Trophoblast cell (in vitro differentiated cells and primary cell): ENCODE data around the gene KL.

Experiments
- DNase-seq, 2 donors: peaks; one replicate each; pipeline ENCODE4 v3.0.0-alpha.2; 2016
- H2AFZ ChIP-seq: 2 replicates; pipeline ENCODE4 v1.6.1; 2013; ENCODE audit warnings: low read length, moderate library complexity, mild to moderate bottlenecking; ENCODE audit not compliant: insufficient read depth, poor library complexity
- H2AK5ac ChIP-seq: 2 replicates; pipeline ENCODE4 v1.6.1; 2013; ENCODE audit warnings: mild to moderate bottlenecking, low read length
- H2BK120ac ChIP-seq: 2 replicates; pipeline ENCODE4 v1.6.1; 2013; ENCODE audit warnings: low read length, mild to moderate bottlenecking, moderate library complexity; ENCODE audit not compliant: insufficient read depth, poor library complexity
- H2BK12ac ChIP-seq: 2 replicates; pipeline ENCODE4 v1.6.1; 2013; ENCODE audit warnings: mild to moderate bottlenecking, low read length, moderate library complexity
- H2BK5ac ChIP-seq: 2 replicates; pipeline ENCODE4 v1.6.1; 2013; ENCODE audit warnings: low read length, low read depth, moderate library complexity, mild to moderate bottlenecking; ENCODE audit not compliant: poor library complexity
- H3K14ac ChIP-seq: 2 replicates; pipeline ENCODE4 v1.6.1; 2013; ENCODE audit warnings: mild to moderate bottlenecking, low read length
- H3K18ac ChIP-seq: 2 replicates; pipeline ENCODE4 v1.6.1; 2013; ENCODE audit warnings: mild to moderate bottlenecking, low read length
- H3K23ac ChIP-seq: 2 replicates; pipeline ENCODE4 v1.6.1; 2013; ENCODE audit warnings: low read length
- H3K27ac ChIP-seq: 2 replicates; pipeline ENCODE4 v1.5.1; 2013; ENCODE audit warnings: low read depth, mild to moderate bottlenecking, inconsistent platforms, low read length, moderate library complexity
- H3K27me3 ChIP-seq: 2 replicates; pipeline ENCODE4 v1.6.1; 2013; ENCODE audit warnings: inconsistent platforms, mild to moderate bottlenecking, low read length, moderate library complexity; ENCODE audit not compliant: insufficient read depth
- H3K36me3 ChIP-seq, 2 experiments: 1 replicate in 1 of 2; 2 replicates in 1 of 2; pipeline ENCODE4 v1.6.1; 2013; ENCODE audit warnings: low read length in 2 of 2, mild to moderate bottlenecking in 2 of 2, moderate library complexity in 1 of 2; ENCODE audit not compliant: insufficient read depth in 2 of 2, control insufficient read depth in 1 of 2
- H3K4ac ChIP-seq: 2 replicates; pipeline ENCODE4 v1.6.1; 2013; ENCODE audit warnings: low read depth, mild to moderate bottlenecking, low read length, moderate library complexity
- H3K4me1 ChIP-seq, 2 experiments: 1 replicate in 1 of 2; 2 replicates in 1 of 2; pipeline ENCODE4 v1.6.1; 2013; ENCODE audit warnings: low read length in 2 of 2, mild to moderate bottlenecking in 2 of 2, moderate library complexity in 1 of 2; ENCODE audit not compliant: insufficient read depth in 2 of 2, control insufficient read depth in 1 of 2
- H3K4me2 ChIP-seq: 2 replicates; pipeline ENCODE4 v1.6.1; 2013; ENCODE audit warnings: inconsistent platforms, mild to moderate bottlenecking, low read length, moderate library complexity
- H3K4me3 ChIP-seq: 2 replicates; pipeline ENCODE4 v1.5.1; 2013; ENCODE audit warnings: mild to moderate bottlenecking, low read depth, low read length, inconsistent platforms
- H3K79me1 ChIP-seq: one replicate; pipeline ENCODE4 v1.6.1; 2013; ENCODE audit warnings: low read length
- H3K79me2 ChIP-seq: 2 replicates; pipeline ENCODE4 v1.6.1; 2013; ENCODE audit warnings: low read length, mild to moderate bottlenecking; ENCODE audit not compliant: control insufficient read depth, insufficient read depth, poor library complexity
- H3K9ac ChIP-seq: 2 replicates; pipeline ENCODE4 v1.6.1; 2013; ENCODE audit warnings: mild to moderate bottlenecking, low read length
- H3K9me3 ChIP-seq: 2 replicates; pipeline ENCODE4 v1.6.1; 2013; ENCODE audit warnings: low read depth, mild to moderate bottlenecking, control low read depth, inconsistent platforms, low read length; ENCODE audit not compliant: insufficient read depth
- H4K12ac ChIP-seq: 2 replicates; pipeline ENCODE4 v1.6.1; 2013; ENCODE audit warnings: low read depth, mild to moderate bottlenecking, low read length, moderate library complexity
- H4K8ac ChIP-seq: 2 replicates; pipeline ENCODE4 v1.6.1; 2013; ENCODE audit warnings: low read depth, mild to moderate bottlenecking, low read length, moderate library complexity
- H4K91ac ChIP-seq: one replicate; pipeline ENCODE4 v1.6.1; 2013; ENCODE audit warnings: low read depth, mild to moderate bottlenecking, low read length, moderate library complexity
- WGBS: extraction: QIAGEN DNeasy Blood & Tissue Kit; methylation state at CpG from one replicate; pipeline ENCODE4 v1.1.7; 2013; ENCODE audit warnings: missing lambda C conversion rate; ENCODE audit not compliant: insufficient read length, insufficient coverage; ENCODE audit errors: extremely low coverage; 5-methylcytosine and 5-hydroxymethylcytosine counted together

Gene KL

DNA sequence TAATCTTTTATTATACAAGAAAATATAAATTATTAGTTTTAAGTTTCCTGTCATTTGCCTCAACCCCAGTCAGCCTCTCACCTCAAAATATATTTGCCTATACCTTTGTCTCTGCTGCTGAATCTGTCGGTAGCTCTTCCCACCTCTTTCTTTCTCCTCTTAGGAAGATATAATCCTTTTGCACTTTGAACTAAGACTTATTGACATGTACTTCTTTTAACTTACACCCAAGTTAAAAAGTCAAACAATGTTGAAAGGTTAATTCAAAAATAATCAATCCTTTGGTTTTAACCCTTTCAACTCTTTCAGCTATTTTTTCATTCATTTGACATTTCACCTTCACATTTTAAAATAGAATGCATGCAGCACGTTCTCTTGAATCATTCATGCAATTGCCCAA lies 9.0 kb upstream of the KL start:
- Histone ChIP-seq H2BK120ac (no peak overlapping the region), H3K14ac (no peak overlapping the region), H2BK12ac (no peak overlapping the region), H3K9me3 (no peaks in the 10 kb centered on the region), H3K4ac (no peak overlapping the region), H4K91ac (no peak overlapping the region), H2AFZ (no peak overlapping the region), H4K12ac (no peak overlapping the region), H3K4me2 (no peak overlapping the region), H3K79me1 (peaks cover 4% of the 10 kb centered on the region), H3K23ac (no peak overlapping the region), H3K4me3 (no peak overlapping the region), H3K4me1 (peaks cover 0 to 2% of the 10 kb centered on the region in 2 experiments), H3K36me3 (no peaks in the 10 kb centered on the region), H3K27ac (no peak overlapping the region), H3K18ac (no peak overlapping the region), H2BK5ac (no peak overlapping the region), H4K8ac (no peak overlapping the region), H3K79me2 (no peaks in the 10 kb centered on the region), H2AK5ac (no peak overlapping the region), H3K27me3 (no peaks in the 10 kb centered on the region), H3K9ac (no peak overlapping the region)
- DNase-seq, result no peak
- no CpG with 5 or more reads among the region's 2 CpGs for WGBS

DNA sequence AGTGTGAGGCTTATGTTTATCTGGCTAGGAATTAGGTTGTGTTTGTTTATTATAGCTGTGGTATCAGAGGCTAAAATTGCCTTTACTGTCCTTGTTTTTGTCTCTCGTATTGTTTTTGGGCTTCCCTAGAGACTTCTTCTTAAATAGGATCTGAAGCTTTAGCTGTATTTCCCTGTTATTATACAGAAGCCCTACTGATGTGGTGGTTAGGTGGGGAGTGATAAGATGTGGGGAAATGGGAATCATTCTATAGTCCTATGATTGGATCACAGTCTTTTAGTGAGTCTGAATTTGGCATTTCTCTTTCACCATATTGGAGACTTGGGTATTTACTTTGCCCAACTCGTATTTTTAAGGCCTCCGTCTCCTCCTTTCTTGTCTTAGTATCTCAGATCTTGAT lies 8.3 kb upstream of the KL start:
- Histone ChIP-seq H2AK5ac (no peak overlapping the region), H3K4me2 (no peak overlapping the region), H2AFZ (no peak overlapping the region), H3K4me1 (peaks cover 0 to 2% of the 10 kb centered on the region in 2 experiments), H2BK12ac (no peak overlapping the region), H3K4ac (no peak overlapping the region), H3K14ac (no peak overlapping the region), H3K4me3 (no peak overlapping the region), H3K9me3 (no peaks in the 10 kb centered on the region), H3K27me3 (no peaks in the 10 kb centered on the region), H2BK120ac (no peak overlapping the region), H3K23ac (no peak overlapping the region), H2BK5ac (no peak overlapping the region), H3K36me3 (no peaks in the 10 kb centered on the region), H3K79me1 (peaks cover 4% of the 10 kb centered on the region), H4K8ac (no peak overlapping the region), H4K91ac (no peak overlapping the region), H3K27ac (no peak overlapping the region), H3K79me2 (no peaks in the 10 kb centered on the region), H4K12ac (no peak overlapping the region), H3K9ac (no peak overlapping the region), H3K18ac (no peak overlapping the region)
- DNase-seq, result no peak
- no CpG with 5 or more reads among the region's 3 CpGs for WGBS

DNA sequence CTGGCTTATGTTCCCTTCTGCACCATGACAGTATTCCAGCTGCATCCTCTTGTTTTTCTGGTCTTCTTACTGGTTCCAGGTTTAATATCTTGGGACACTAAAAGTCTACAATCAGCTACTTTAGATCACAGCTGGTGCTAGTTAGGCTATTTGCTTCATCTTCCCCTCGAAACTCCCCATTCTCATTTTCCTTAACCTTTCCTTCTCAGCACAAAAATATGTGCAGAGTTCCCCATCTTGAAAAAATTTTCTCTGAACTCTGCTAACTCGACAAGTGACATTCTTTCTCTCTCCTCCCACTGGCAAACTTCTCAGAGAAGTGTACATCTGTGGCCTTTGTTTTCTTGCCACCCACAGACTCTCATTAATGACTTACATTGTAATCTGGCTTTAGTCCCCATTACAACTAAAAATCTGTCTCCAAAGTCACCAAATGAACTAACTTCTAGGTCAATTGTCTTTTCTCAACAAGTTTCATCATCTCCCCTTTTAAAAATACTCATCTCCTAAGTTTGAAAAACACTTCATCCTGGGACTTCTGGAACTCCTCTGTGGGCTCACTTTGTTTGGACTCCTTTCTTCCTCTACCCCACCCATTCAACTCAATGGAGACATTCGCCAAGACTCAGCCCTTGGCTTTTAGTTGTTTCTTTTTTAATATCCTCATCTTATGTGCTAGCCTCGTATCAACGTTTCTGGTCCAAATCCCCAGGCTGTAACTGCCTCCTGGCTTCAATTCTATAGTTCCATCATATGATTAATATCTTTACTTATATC lies 7.1 kb upstream of the KL start:
- WGBS, result no CpG with 5 or more reads among the region's 5 CpGs
- Histone ChIP-seq H4K12ac (no peak overlapping the region), H3K4me2 (no peak overlapping the region)

DNA sequence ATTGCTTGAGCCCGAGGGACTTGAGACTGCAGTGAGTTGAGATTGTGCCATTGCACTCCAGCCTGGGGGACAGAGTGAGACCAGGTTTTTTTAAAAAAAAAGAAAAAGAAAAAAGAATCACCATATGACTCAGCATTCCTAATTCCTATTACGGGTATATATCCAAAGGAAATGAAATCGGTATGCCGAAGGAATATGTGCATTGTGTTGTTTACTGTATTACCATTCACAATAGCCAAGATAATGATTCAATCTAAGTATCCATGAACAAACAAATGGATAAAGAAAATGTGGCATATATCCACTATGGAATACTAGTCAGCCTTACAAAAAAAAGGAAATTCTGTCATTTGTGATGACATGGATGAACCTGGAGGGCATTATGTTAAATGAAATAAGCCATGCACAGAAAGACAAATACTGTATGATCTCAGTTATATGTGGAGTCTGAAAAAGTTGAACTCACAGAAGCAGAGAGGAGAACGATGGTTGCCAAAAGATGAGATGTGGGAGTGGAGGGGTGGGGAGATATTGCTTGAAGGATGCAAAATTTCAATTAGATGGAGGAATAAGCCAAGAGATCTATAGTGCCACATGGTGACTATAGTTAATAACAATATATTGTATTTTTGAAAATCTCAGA lies 4.3 kb upstream of the KL start:
- Histone ChIP-seq H3K4me3 (no peak overlapping the region), H3K4me2 (no peak overlapping the region), H3K4ac (no peak overlapping the region), H3K36me3 (no peaks in the 10 kb centered on the region), H3K14ac (no peak overlapping the region), H4K8ac (no peak overlapping the region), H3K27me3 (peaks cover 19% of the 10 kb centered on the region), H2AFZ (no peak overlapping the region), H3K79me2 (no peaks in the 10 kb centered on the region), H3K79me1 (peaks cover 4% of the 10 kb centered on the region), H2BK12ac (no peak overlapping the region), H3K23ac (no peak overlapping the region), H4K91ac (no peak overlapping the region), H3K9ac (no peak overlapping the region), H2BK120ac (no peak overlapping the region), H2BK5ac (no peak overlapping the region), H2AK5ac (no peak overlapping the region), H3K9me3 (peaks cover 7% of the 10 kb centered on the region), H4K12ac (no peak overlapping the region), H3K18ac (no peak overlapping the region), H3K4me1 (peaks cover 9 to 12% of the 10 kb centered on the region in 2 experiments), H3K27ac (no peak overlapping the region)
- WGBS, result no CpG with 5 or more reads among the region's 5 CpGs
- no peak for DNase-seq

More for the DNA sequence above, 7.1 kb upstream of the KL start:
- Histone ChIP-seq H3K9me3 (no peaks in the 10 kb centered on the region), H3K4me1 (peaks cover 0 to 2% of the 10 kb centered on the region in 2 experiments), H2BK120ac (no peak overlapping the region), H2AFZ (no peak overlapping the region), H4K91ac (no peak overlapping the region), H3K18ac (no peak overlapping the region), H3K4me3 (no peak overlapping the region), H2AK5ac (no peak overlapping the region), H3K23ac (no peak overlapping the region), H3K27me3 (no peaks in the 10 kb centered on the region), H3K4ac (no peak overlapping the region), H2BK5ac (no peak overlapping the region), H3K9ac (no peak overlapping the region), H3K79me2 (no peaks in the 10 kb centered on the region), H3K14ac (no peak overlapping the region), H3K36me3 (no peaks in the 10 kb centered on the region), H4K8ac (no peak overlapping the region), H3K27ac (no peak overlapping the region), H2BK12ac (peak overlapping the region; percentile 17), H3K79me1 (peaks cover 4% of the 10 kb centered on the region)
- DNase-seq, result no peak
